ENCODE data around the gene NTMT1.

The NTMT1 gene

GRCh38 chr9:129671065-129671464, 45.1 kb downstream of the NTMT1 start:
- Histone ChIP-seq H3K9ac (ENCODE audit: low read length) (no peak overlapping the region), H3K27ac (ENCODE audit: low read depth, low read length, poor library complexity, severe bottlenecking) (no peak overlapping the region), H3K27me3 (ENCODE audit: insufficient read depth, low read length) (no peaks in the 10 kb centered on the region), H3K36me3 (ENCODE audit: insufficient read depth, low read length) (no peaks in the 10 kb centered on the region), H3K9me2 (ENCODE audit: low read depth, low read length) (no peaks in the 10 kb centered on the region), H2AFZ (ENCODE audit: low read length) (no peak overlapping the region), H3K79me2 (ENCODE audit: insufficient read depth, low read length) (no peaks in the 10 kb centered on the region), H3K4me3 (ENCODE audit: low read depth, low read length, poor library complexity, severe bottlenecking) (no peak overlapping the region), H3F3A (ENCODE audit: insufficient read depth, low read length) (no peaks in the 10 kb centered on the region), H3K4me1 (ENCODE audit: insufficient read depth, low read length, severe bottlenecking) (no peaks in the 10 kb centered on the region), H4K20me1 (ENCODE audit: insufficient read depth, low read length) (no peaks in the 10 kb centered on the region), H3K4me2 (ENCODE audit: low read length) (no peak overlapping the region), H3K9me3 (ENCODE audit: low read length) (no peaks in the 10 kb centered on the region)
- TF ChIP-seq EZH2 (IDR thresholded peaks at IDR 0.05; ENCODE audit: borderline replicate concordance, low read length) (no peak), CTCF (IDR thresholded peaks at IDR 0.05; ENCODE audit: low read length) (no peak)

- H3K27me3 ChIP-seq (ENCODE audit: insufficient read depth, low read length), result no peaks in the 10 kb centered on the region
- no peak overlapping the region for H3K4me2 ChIP-seq (ENCODE audit: low read length)
Measured at GRCh38 chr9:129671519-129671918, 45.6 kb downstream of the NTMT1 start.

GRCh38 chr9:129672702-129673101, 46.7 kb downstream of the NTMT1 start:
- Histone ChIP-seq H2AFZ (ENCODE audit: low read length) (no peak overlapping the region), H3F3A (ENCODE audit: insufficient read depth, low read length) (no peaks in the 10 kb centered on the region), H3K4me3 (ENCODE audit: low read depth, low read length, poor library complexity, severe bottlenecking) (no peak overlapping the region), H3K4me1 (ENCODE audit: insufficient read depth, low read length, severe bottlenecking) (no peaks in the 10 kb centered on the region), H3K9me2 (ENCODE audit: low read depth, low read length) (no peaks in the 10 kb centered on the region), H3K9ac (ENCODE audit: low read length) (no peak overlapping the region), H3K27ac (ENCODE audit: low read depth, low read length, poor library complexity, severe bottlenecking) (no peak overlapping the region), H4K20me1 (ENCODE audit: insufficient read depth, low read length) (no peaks in the 10 kb centered on the region), H3K36me3 (ENCODE audit: insufficient read depth, low read length) (no peaks in the 10 kb centered on the region), H3K27me3 (ENCODE audit: insufficient read depth, low read length) (no peaks in the 10 kb centered on the region), H3K4me2 (ENCODE audit: low read length) (no peak overlapping the region), H3K9me3 (ENCODE audit: low read length) (no peaks in the 10 kb centered on the region), H3K79me2 (ENCODE audit: insufficient read depth, low read length) (no peaks in the 10 kb centered on the region)
- TF ChIP-seq EZH2 (IDR thresholded peaks at IDR 0.05; ENCODE audit: borderline replicate concordance, low read length) (no peak), CTCF (IDR thresholded peaks at IDR 0.05; ENCODE audit: low read length) (no peak)

More at GRCh38 chr9:129671519-129671918, 45.6 kb downstream of the NTMT1 start:
- no peaks in the 10 kb centered on the region for H3K9me2 ChIP-seq (ENCODE audit: low read depth, low read length)
- no peaks in the 10 kb centered on the region for H3K9me3 ChIP-seq (ENCODE audit: low read length)
- H3K4me1 ChIP-seq (ENCODE audit: insufficient read depth, low read length, severe bottlenecking), result no peaks in the 10 kb centered on the region
- H3K9ac ChIP-seq (ENCODE audit: low read length), result no peak overlapping the region
- no peak overlapping the region for H3K4me3 ChIP-seq (ENCODE audit: low read depth, low read length, poor library complexity, severe bottlenecking)
- H3K36me3 ChIP-seq (ENCODE audit: insufficient read depth, low read length), result no peaks in the 10 kb centered on the region
- H4K20me1 ChIP-seq (ENCODE audit: insufficient read depth, low read length), result no peaks in the 10 kb centered on the region
- no peak overlapping the region for H3K27ac ChIP-seq (ENCODE audit: low read depth, low read length, poor library complexity, severe bottlenecking)
- H2AFZ ChIP-seq (ENCODE audit: low read length), result no peak overlapping the region
- H3K79me2 ChIP-seq (ENCODE audit: insufficient read depth, low read length), result no peaks in the 10 kb centered on the region
- TF ChIP-seq CTCF (IDR thresholded peaks at IDR 0.05; ENCODE audit: low read length) (no peak), EZH2 (IDR thresholded peaks at IDR 0.05; ENCODE audit: borderline replicate concordance, low read length) (no peak)
- H3F3A ChIP-seq (ENCODE audit: insufficient read depth, low read length), result no peaks in the 10 kb centered on the region
